Stomach (tissue), 4 donors: ENCODE results near the gene CHN2.

Source experiments
- CTCF ChIP-seq, 7 experiments: fragments of 450-650 bp in 4 of 7; fragments of 200-600 bp in 3 of 7; sonication (generic) in 3 of 7; IDR thresholded peaks; one replicate each; pipeline ENCODE4 v1.5.1; 2016 to 2019; ENCODE audit warnings: antibody characterized with exemption in 7 of 7, control low read depth in 2 of 7, mild to moderate bottlenecking in 1 of 7
- EP300 ChIP-seq: sonication (generic); formaldehyde crosslinking; IDR thresholded peaks from one replicate; pipeline ENCODE4 v1.6.1; 2017; ENCODE audit warnings: antibody characterized with exemption
- POLR2A ChIP-seq, 4 donors: fragments of 450-650 bp; IDR thresholded peaks; one replicate each; pipeline ENCODE4 v1.6.1; 2016; ENCODE audit warnings: antibody characterized with exemption in 4 of 4, control low read depth in 2 of 4, mild to moderate bottlenecking in 1 of 4, moderate library complexity in 1 of 4

GRCh38 chr7:29386196-29386765 is 191.7 kb downstream of the CHN2 start:
- TF ChIP-seq CTCF (IDR thresholded peaks at IDR 0.05) (no peak), POLR2A (IDR thresholded peaks at IDR 0.05) (no peak), EP300 (no peak)
